Trophoblast cell (in vitro differentiated cells and primary cell): Measurements from ENCODE around the gene CD200.
A peak's percentile ranks its signal among the peaks of the same experiment; 100 is the strongest.

Experiments
- DNase-seq, 2 donors: peaks; one replicate each; pipeline ENCODE4 v3.0.0-alpha.2; 2016
- H2AFZ ChIP-seq: 2 replicates; pipeline ENCODE4 v1.6.1; 2013; ENCODE audit warnings: low read length, moderate library complexity, mild to moderate bottlenecking; ENCODE audit not compliant: insufficient read depth, poor library complexity
- H2AK5ac ChIP-seq: 2 replicates; pipeline ENCODE4 v1.6.1; 2013; ENCODE audit warnings: mild to moderate bottlenecking, low read length
- H2BK120ac ChIP-seq: 2 replicates; pipeline ENCODE4 v1.6.1; 2013; ENCODE audit warnings: low read length, mild to moderate bottlenecking, moderate library complexity; ENCODE audit not compliant: insufficient read depth, poor library complexity
- H2BK12ac ChIP-seq: 2 replicates; pipeline ENCODE4 v1.6.1; 2013; ENCODE audit warnings: mild to moderate bottlenecking, low read length, moderate library complexity
- H2BK5ac ChIP-seq: 2 replicates; pipeline ENCODE4 v1.6.1; 2013; ENCODE audit warnings: low read length, low read depth, moderate library complexity, mild to moderate bottlenecking; ENCODE audit not compliant: poor library complexity
- H3K14ac ChIP-seq: 2 replicates; pipeline ENCODE4 v1.6.1; 2013; ENCODE audit warnings: mild to moderate bottlenecking, low read length
- H3K18ac ChIP-seq: 2 replicates; pipeline ENCODE4 v1.6.1; 2013; ENCODE audit warnings: mild to moderate bottlenecking, low read length
- H3K23ac ChIP-seq: 2 replicates; pipeline ENCODE4 v1.6.1; 2013; ENCODE audit warnings: low read length
- H3K27ac ChIP-seq: 2 replicates; pipeline ENCODE4 v1.5.1; 2013; ENCODE audit warnings: low read depth, mild to moderate bottlenecking, inconsistent platforms, low read length, moderate library complexity
- H3K27me3 ChIP-seq: 2 replicates; pipeline ENCODE4 v1.6.1; 2013; ENCODE audit warnings: inconsistent platforms, mild to moderate bottlenecking, low read length, moderate library complexity; ENCODE audit not compliant: insufficient read depth
- H3K36me3 ChIP-seq, 2 experiments: 1 replicate in 1 of 2; 2 replicates in 1 of 2; pipeline ENCODE4 v1.6.1; 2013; ENCODE audit warnings: low read length in 2 of 2, mild to moderate bottlenecking in 2 of 2, moderate library complexity in 1 of 2; ENCODE audit not compliant: insufficient read depth in 2 of 2, control insufficient read depth in 1 of 2
- H3K4ac ChIP-seq: 2 replicates; pipeline ENCODE4 v1.6.1; 2013; ENCODE audit warnings: low read depth, mild to moderate bottlenecking, low read length, moderate library complexity
- H3K4me1 ChIP-seq, 2 experiments: 1 replicate in 1 of 2; 2 replicates in 1 of 2; pipeline ENCODE4 v1.6.1; 2013; ENCODE audit warnings: low read length in 2 of 2, mild to moderate bottlenecking in 2 of 2, moderate library complexity in 1 of 2; ENCODE audit not compliant: insufficient read depth in 2 of 2, control insufficient read depth in 1 of 2
- H3K4me2 ChIP-seq: 2 replicates; pipeline ENCODE4 v1.6.1; 2013; ENCODE audit warnings: inconsistent platforms, mild to moderate bottlenecking, low read length, moderate library complexity
- H3K4me3 ChIP-seq: 2 replicates; pipeline ENCODE4 v1.5.1; 2013; ENCODE audit warnings: mild to moderate bottlenecking, low read depth, low read length, inconsistent platforms
- H3K79me1 ChIP-seq: one replicate; pipeline ENCODE4 v1.6.1; 2013; ENCODE audit warnings: low read length
- H3K79me2 ChIP-seq: 2 replicates; pipeline ENCODE4 v1.6.1; 2013; ENCODE audit warnings: low read length, mild to moderate bottlenecking; ENCODE audit not compliant: control insufficient read depth, insufficient read depth, poor library complexity
- H3K9ac ChIP-seq: 2 replicates; pipeline ENCODE4 v1.6.1; 2013; ENCODE audit warnings: mild to moderate bottlenecking, low read length
- H3K9me3 ChIP-seq: 2 replicates; pipeline ENCODE4 v1.6.1; 2013; ENCODE audit warnings: low read depth, mild to moderate bottlenecking, control low read depth, inconsistent platforms, low read length; ENCODE audit not compliant: insufficient read depth
- H4K12ac ChIP-seq: 2 replicates; pipeline ENCODE4 v1.6.1; 2013; ENCODE audit warnings: low read depth, mild to moderate bottlenecking, low read length, moderate library complexity
- H4K8ac ChIP-seq: 2 replicates; pipeline ENCODE4 v1.6.1; 2013; ENCODE audit warnings: low read depth, mild to moderate bottlenecking, low read length, moderate library complexity
- H4K91ac ChIP-seq: one replicate; pipeline ENCODE4 v1.6.1; 2013; ENCODE audit warnings: low read depth, mild to moderate bottlenecking, low read length, moderate library complexity
- WGBS: extraction: QIAGEN DNeasy Blood & Tissue Kit; methylation state at CpG from one replicate; pipeline ENCODE4 v1.1.7; 2013; ENCODE audit warnings: missing lambda C conversion rate; ENCODE audit not compliant: insufficient read length, insufficient coverage; ENCODE audit errors: extremely low coverage; 5-methylcytosine and 5-hydroxymethylcytosine counted together

CD200 gene

DNA sequence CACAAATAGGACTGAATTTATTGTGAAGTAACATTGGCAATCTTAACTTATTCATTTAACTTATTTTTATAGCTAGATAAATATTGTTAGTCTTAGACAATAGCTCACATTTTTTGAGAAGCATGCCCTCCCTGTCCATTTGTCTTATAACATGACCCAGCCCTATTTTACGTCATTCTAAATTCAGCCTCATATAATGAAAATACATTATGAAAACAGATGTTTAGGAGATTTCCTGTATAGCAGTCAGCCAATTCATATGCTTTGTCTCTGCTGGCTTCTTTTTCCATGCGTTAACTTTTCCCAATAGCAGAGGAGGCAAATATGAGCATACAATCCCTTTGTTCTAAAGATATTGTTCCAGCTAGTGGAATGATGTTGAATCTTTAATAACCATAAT is 29.3 kb downstream of the CD200 start:
- no peak overlapping the region for H2AK5ac ChIP-seq

DNA sequence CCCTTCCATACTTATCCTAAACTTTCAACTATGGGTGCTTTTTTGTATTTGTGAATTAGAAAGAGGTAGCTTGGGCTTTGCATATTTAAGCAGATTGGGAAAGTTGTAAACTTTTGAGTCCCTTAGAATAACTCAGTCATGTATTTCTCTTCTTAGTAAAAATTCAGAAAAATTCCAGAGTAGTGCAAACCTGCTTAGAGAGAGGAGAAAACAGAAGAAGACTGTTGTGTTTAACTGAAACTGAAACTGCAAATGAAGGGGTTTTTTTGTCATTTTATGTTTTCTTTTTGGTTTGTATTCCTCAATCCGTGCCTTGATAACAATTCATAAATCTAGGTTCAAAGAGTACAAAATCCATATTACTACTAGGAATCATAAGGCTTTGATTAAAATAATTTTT is 31.3 kb downstream of the CD200 start:
- Histone ChIP-seq H4K91ac (peak overlapping the region; percentile 18), H4K8ac (no peak overlapping the region), H2BK12ac (no peak overlapping the region), H3K79me2 (peaks cover 3% of the 10 kb centered on the region), H3K9ac (no peak overlapping the region), H3K9me3 (no peaks in the 10 kb centered on the region), H3K4me3 (no peak overlapping the region), H4K12ac (no peak overlapping the region), H3K18ac (no peak overlapping the region), H2AFZ (no peak overlapping the region), H3K4ac (no peak overlapping the region), H2BK120ac (no peak overlapping the region), H3K4me2 (no peak overlapping the region), H2AK5ac (no peak overlapping the region), H3K27ac (no peak overlapping the region), H3K4me1 (peaks cover 0 to 5% of the 10 kb centered on the region in 2 experiments), H3K27me3 (no peaks in the 10 kb centered on the region), H3K14ac (no peak overlapping the region), H2BK5ac (peak overlapping the region; percentile 4), H3K23ac (no peak overlapping the region), H3K79me1 (peaks cover 5% of the 10 kb centered on the region), H3K36me3 (no peaks in the 10 kb centered on the region)
- DNase-seq = no peak
- WGBS = no CpG with 5 or more reads among the region's 1 CpG

More for the DNA sequence above, 29.3 kb downstream of the CD200 start:
- Histone ChIP-seq H3K4me3 (no peak overlapping the region), H2BK12ac (no peak overlapping the region), H3K9me3 (no peaks in the 10 kb centered on the region), H3K27me3 (no peaks in the 10 kb centered on the region), H4K8ac (no peak overlapping the region), H3K79me2 (peaks cover 3% of the 10 kb centered on the region), H3K27ac (no peak overlapping the region), H3K4me1 (peaks cover 0 to 5% of the 10 kb centered on the region in 2 experiments), H2BK120ac (no peak overlapping the region), H3K23ac (no peak overlapping the region), H3K36me3 (no peaks in the 10 kb centered on the region), H3K4me2 (no peak overlapping the region), H3K9ac (no peak overlapping the region), H2BK5ac (no peak overlapping the region), H3K79me1 (peaks cover 5% of the 10 kb centered on the region), H2AFZ (no peak overlapping the region), H3K4ac (no peak overlapping the region), H3K18ac (no peak overlapping the region), H3K14ac (no peak overlapping the region), H4K91ac (no peak overlapping the region), H4K12ac (no peak overlapping the region)
- DNase-seq = no peak
- whole genome bisulfite sequencing = no CpG with 5 or more reads among the region's 2 CpGs

DNA sequence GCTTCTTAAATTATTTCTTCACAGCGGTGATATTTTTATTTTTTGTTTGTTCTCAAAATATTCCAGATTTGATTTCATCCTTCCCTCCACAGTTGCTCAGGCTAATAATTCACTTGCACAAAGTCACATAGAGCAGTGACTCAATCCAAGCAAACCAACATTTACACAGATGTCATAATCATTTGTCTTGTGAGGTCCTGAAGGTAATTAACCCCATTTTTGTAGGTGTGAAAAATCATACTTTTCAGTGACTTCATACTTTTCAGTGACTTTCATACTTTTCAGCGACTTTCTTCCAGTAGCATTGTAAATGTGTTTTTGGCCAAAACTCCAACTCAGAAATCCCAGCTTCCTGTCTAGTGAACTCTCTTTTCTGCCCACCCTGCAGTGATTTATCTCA is 32.1 kb downstream of the CD200 start:
- peak overlapping the region; percentile 44 for H3K27ac ChIP-seq
- no CpG with 5 or more reads among the region's 2 CpGs for WGBS
- H3K27me3 ChIP-seq = no peaks in the 10 kb centered on the region

DNA sequence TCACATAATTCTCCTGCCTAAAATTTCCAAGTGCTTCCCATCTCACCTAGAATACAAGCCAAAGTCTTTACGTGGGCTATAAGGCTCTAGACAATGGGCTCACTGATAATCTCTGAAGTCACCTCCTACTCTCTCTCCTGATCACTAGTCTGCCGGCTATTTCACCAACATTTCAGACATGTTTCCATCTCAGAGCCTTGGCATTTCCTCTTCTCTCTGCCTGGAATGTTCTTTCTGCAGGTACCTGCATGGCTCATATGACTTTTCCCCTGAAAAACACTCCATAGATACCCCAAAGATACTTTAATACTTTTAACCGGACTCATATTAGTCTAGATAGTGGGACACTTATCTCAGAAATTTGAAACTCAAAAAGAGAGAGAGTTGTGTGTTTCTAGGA is 32.7 kb downstream of the CD200 start:
- H3K79me1 ChIP-seq = peaks cover 5% of the 10 kb centered on the region
- peaks cover 0 to 5% of the 10 kb centered on the region in 2 experiments for H3K4me1 ChIP-seq
- H3K27me3 ChIP-seq = no peaks in the 10 kb centered on the region
- H3K36me3 ChIP-seq = no peaks in the 10 kb centered on the region
- H2BK12ac ChIP-seq = no peak overlapping the region
- no peak overlapping the region for H2AFZ ChIP-seq
- H3K18ac ChIP-seq = no peak overlapping the region
- peak overlapping the region; percentile 73 for H2BK5ac ChIP-seq
- H4K12ac ChIP-seq = no peak overlapping the region
- no peak overlapping the region for H2AK5ac ChIP-seq
- H4K8ac ChIP-seq = no peak overlapping the region
- no peak overlapping the region for H2BK120ac ChIP-seq
- H3K4me3 ChIP-seq = no peak overlapping the region
- DNase-seq = peak; percentile 90 to 97
- no peak overlapping the region for H3K23ac ChIP-seq
- H3K4ac ChIP-seq = no peak overlapping the region
- no CpG with 5 or more reads among the region's 3 CpGs for WGBS
- H3K79me2 ChIP-seq = peaks cover 3% of the 10 kb centered on the region
- H3K27ac ChIP-seq = peak overlapping the region; percentile 77
- H3K14ac ChIP-seq = no peak overlapping the region
- H3K9me3 ChIP-seq = no peaks in the 10 kb centered on the region
- no peak overlapping the region for H3K9ac ChIP-seq
- H4K91ac ChIP-seq = no peak overlapping the region
- no peak overlapping the region for H3K4me2 ChIP-seq

More for the DNA sequence above, 32.1 kb downstream of the CD200 start:
- Histone ChIP-seq H2BK12ac (no peak overlapping the region), H3K79me2 (peaks cover 3% of the 10 kb centered on the region), H4K8ac (no peak overlapping the region), H3K36me3 (no peaks in the 10 kb centered on the region), H3K4me2 (no peak overlapping the region), H2AFZ (no peak overlapping the region), H3K79me1 (peaks cover 5% of the 10 kb centered on the region), H3K14ac (no peak overlapping the region), H3K4me3 (no peak overlapping the region), H3K9ac (no peak overlapping the region), H4K12ac (no peak overlapping the region), H2BK120ac (no peak overlapping the region), H3K18ac (no peak overlapping the region), H2AK5ac (no peak overlapping the region), H3K9me3 (no peaks in the 10 kb centered on the region), H4K91ac (no peak overlapping the region), H3K4ac (no peak overlapping the region), H3K4me1 (peaks cover 0 to 5% of the 10 kb centered on the region in 2 experiments), H3K23ac (no peak overlapping the region), H2BK5ac (no peak overlapping the region)
- peak in 1 of 2 donors; percentile 22 for DNase-seq
